Neural cell (in vitro differentiated cells): Measurements from ENCODE around the gene BNIP5. TPM values are rescaled to one million over a fixed set of nuclear protein-coding genes. Genes with fewer than 3 reads are reported as not detected.

Experiments
- H2AFZ ChIP-seq: fragments of 200-600, 300-800 bp; sonication (generic), shearing (Covaris generic); 2 replicates; pipeline ENCODE4 v1.6.0; 2014; ENCODE audit warnings: low read depth, mild to moderate bottlenecking, antibody characterized with exemption, low read length, moderate library complexity
- H3F3A ChIP-seq: fragments of 200-600 bp; shearing (Covaris generic); 2 replicates; pipeline ENCODE4 v1.6.1; 2016; ENCODE audit warnings: mild to moderate bottlenecking, moderate library complexity, mixed read lengths, antibody characterized with exemption, low read length; ENCODE audit not compliant: insufficient read depth, poor library complexity, severe bottlenecking
- H3K27ac ChIP-seq: fragments of 200-600, 300-800 bp; sonication (generic), shearing (Covaris generic); 2 replicates; pipeline ENCODE4 v1.5.1; 2014; ENCODE audit warnings: mild to moderate bottlenecking, low read length, moderate library complexity
- H3K27me3 ChIP-seq: fragments of 300-800, 200-600 bp; sonication (generic), shearing (Covaris generic); 2 replicates; pipeline ENCODE4 v1.6.0; 2014; ENCODE audit warnings: mild to moderate bottlenecking, low read depth, low read length, moderate library complexity; ENCODE audit not compliant: insufficient read depth
- H3K36me3 ChIP-seq: fragments of 300-800, 200-600 bp; sonication (generic), shearing (Covaris generic); 2 replicates; pipeline ENCODE4 v1.5.1; 2014; ENCODE audit warnings: mild to moderate bottlenecking, antibody characterized with exemption, low read length, moderate library complexity; ENCODE audit not compliant: insufficient read depth
- H3K4me2 ChIP-seq: fragments of 300-800, 200-600 bp; sonication (generic), shearing (Covaris generic); 2 replicates; pipeline ENCODE4 v1.6.0; 2014; ENCODE audit warnings: mild to moderate bottlenecking, low read length
- H3K4me3 ChIP-seq: fragments of 300-800, 200-600 bp; sonication (generic), shearing (Covaris generic); 2 replicates; pipeline ENCODE4 v1.5.1; 2014; ENCODE audit warnings: mild to moderate bottlenecking, low read length, moderate library complexity
- H3K79me2 ChIP-seq: fragments of 200-600 bp; shearing (Covaris generic); replicated peaks from 2 replicates; pipeline ENCODE4 v1.6.0; 2014; ENCODE audit warnings: mild to moderate bottlenecking, low read length, moderate library complexity; ENCODE audit not compliant: insufficient read depth
- H3K9ac ChIP-seq: fragments of 300-800, 200-600 bp; sonication (generic), shearing (Covaris generic); 2 replicates; pipeline ENCODE4 v1.6.1; 2016; ENCODE audit warnings: mild to moderate bottlenecking, low read length, mixed read lengths
- H3K9me2 ChIP-seq: fragments of 200-600 bp; shearing (Covaris generic); 2 replicates; pipeline ENCODE4 v1.6.1; 2016; ENCODE audit warnings: mild to moderate bottlenecking, low read length, mixed read lengths; ENCODE audit not compliant: insufficient read depth
- H3K9me3 ChIP-seq: fragments of 200-600, 300-800 bp; sonication (generic), shearing (Covaris generic); 2 replicates; pipeline ENCODE4 v1.6.1; 2016; ENCODE audit warnings: mild to moderate bottlenecking, mixed run types, low read length, moderate library complexity, mixed read lengths
- H4K20me1 ChIP-seq: fragments of 200-600 bp; shearing (Covaris generic); 2 replicates; pipeline ENCODE4 v1.6.1; 2016; ENCODE audit warnings: mild to moderate bottlenecking, mixed run types; ENCODE audit not compliant: insufficient read depth
- EP300 ChIP-seq: fragments of 450-650 bp; conservative IDR thresholded peaks from 2 replicates; pipeline ENCODE4 v1.6.1; 2014; ENCODE audit warnings: antibody characterized with exemption, mild to moderate bottlenecking, moderate library complexity; ENCODE audit not compliant: poor library complexity, severe bottlenecking
- EZH2 ChIP-seq: fragments of 200-600, 300-800 bp; shearing (Covaris generic), sonication (generic); IDR thresholded peaks from 2 replicates; pipeline ENCODE4 v1.6.1; 2014; ENCODE audit warnings: antibody characterized with exemption, low read length, borderline replicate concordance, mild to moderate bottlenecking; ENCODE audit not compliant: insufficient read depth, poor library complexity, severe bottlenecking
- MXI1 ChIP-seq: fragments of 450-650 bp; conservative IDR thresholded peaks from 2 replicates; pipeline ENCODE4 v1.6.1; 2014; ENCODE audit warnings: antibody characterized with exemption, mild to moderate bottlenecking; ENCODE audit not compliant: poor library complexity, severe bottlenecking
- POLR2AphosphoS5 ChIP-seq: IDR thresholded peaks from 2 replicates; pipeline ENCODE4 v1.6.1; 2012
- RAD21 ChIP-seq: fragments of 450-650 bp; conservative IDR thresholded peaks from 2 replicates; pipeline ENCODE4 v1.6.1; 2014; ENCODE audit warnings: antibody characterized with exemption, mild to moderate bottlenecking, moderate library complexity
- REST ChIP-seq: IDR thresholded peaks from 2 replicates; pipeline ENCODE4 v1.6.1; 2012; ENCODE audit warnings: borderline replicate concordance
- SMC3 ChIP-seq: fragments of 450-650 bp; conservative IDR thresholded peaks from 2 replicates; pipeline ENCODE4 v1.6.1; 2014; ENCODE audit warnings: antibody characterized with exemption, mild to moderate bottlenecking, moderate library complexity; ENCODE audit not compliant: poor library complexity
- TAF1 ChIP-seq: IDR thresholded peaks from 2 replicates; pipeline ENCODE4 v1.6.1; 2012; ENCODE audit warnings: low read depth
- polyA plus RNA-seq: library from polyadenylated mRNA; depleted of rRNA; stranded (reverse); fragments of >200 nt; gene quantifications from 2 replicates; pipeline ENCODE4 v1.2.3, GENCODE V29; 2014
- TF ChIP-seq, protein P1 (sequence below): fragments of 450-650 bp; IDR thresholded peaks from 2 replicates; pipeline ENCODE4 v1.5.1; 2014; ENCODE audit warnings: antibody characterized with exemption, mild to moderate bottlenecking, moderate library complexity; ENCODE audit not compliant: poor library complexity, severe bottlenecking

Gene BNIP5
- polyA plus RNA-seq, 1 donor from 2014 or later = not detected

DNA sequence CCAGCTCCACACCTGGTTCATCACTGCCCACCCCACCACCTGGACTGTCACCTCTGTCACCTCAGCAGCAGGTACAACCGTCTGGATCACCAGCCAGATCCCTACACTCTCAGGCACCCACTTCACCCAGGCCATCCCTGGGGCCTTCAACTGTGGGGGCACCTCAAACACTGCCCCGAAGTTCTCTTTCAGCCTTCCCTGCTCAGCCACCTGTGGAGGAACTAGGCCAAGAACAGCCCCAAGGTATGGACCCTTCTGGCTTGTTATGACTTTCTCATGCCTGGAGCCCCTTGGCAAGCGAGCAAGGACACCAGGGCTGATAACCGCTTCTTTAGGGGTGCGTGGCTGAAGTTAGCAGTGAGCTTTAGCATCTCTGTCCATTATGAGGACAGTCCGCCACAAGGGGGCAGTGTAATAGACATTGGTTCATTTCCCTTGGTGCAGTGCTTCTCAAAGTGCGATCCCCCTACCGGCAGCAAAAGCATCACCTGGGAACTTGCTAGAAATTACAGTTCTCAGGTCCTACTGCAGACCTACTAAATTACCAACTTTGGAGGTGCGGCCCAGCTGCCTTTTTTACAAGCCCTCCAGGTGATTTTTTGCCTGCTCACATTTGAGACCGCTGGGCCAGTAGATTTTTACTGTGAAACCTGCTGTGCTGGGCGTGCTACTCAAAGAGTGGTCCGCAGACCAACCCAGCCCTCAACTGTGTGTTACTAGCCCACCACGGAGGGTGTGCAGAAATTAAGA is 34.3 kb downstream of the BNIP5 start:
- Histone ChIP-seq H2AFZ (no peak overlapping the region), H3K9ac (no peak overlapping the region), H3K27me3 (no peaks in the 10 kb centered on the region), H3K4me3 (no peak overlapping the region), H4K20me1 (no peaks in the 10 kb centered on the region), H3K9me3 (no peaks in the 10 kb centered on the region), H3K79me2 (no peaks in the 10 kb centered on the region), H3K4me2 (no peak overlapping the region), H3K36me3 (no peaks in the 10 kb centered on the region), H3F3A (no peaks in the 10 kb centered on the region), H3K9me2 (no peaks in the 10 kb centered on the region), H3K27ac (no peak overlapping the region)
- TF ChIP-seq RAD21 (peak; percentile 71), TAF1 (no peak), SMC3 (peak; percentile 84), POLR2AphosphoS5 (no peak), EZH2 (no peak), REST (no peak), EP300 (no peak), MXI1 (no peak)
- TF ChIP-seq, protein P1, sequence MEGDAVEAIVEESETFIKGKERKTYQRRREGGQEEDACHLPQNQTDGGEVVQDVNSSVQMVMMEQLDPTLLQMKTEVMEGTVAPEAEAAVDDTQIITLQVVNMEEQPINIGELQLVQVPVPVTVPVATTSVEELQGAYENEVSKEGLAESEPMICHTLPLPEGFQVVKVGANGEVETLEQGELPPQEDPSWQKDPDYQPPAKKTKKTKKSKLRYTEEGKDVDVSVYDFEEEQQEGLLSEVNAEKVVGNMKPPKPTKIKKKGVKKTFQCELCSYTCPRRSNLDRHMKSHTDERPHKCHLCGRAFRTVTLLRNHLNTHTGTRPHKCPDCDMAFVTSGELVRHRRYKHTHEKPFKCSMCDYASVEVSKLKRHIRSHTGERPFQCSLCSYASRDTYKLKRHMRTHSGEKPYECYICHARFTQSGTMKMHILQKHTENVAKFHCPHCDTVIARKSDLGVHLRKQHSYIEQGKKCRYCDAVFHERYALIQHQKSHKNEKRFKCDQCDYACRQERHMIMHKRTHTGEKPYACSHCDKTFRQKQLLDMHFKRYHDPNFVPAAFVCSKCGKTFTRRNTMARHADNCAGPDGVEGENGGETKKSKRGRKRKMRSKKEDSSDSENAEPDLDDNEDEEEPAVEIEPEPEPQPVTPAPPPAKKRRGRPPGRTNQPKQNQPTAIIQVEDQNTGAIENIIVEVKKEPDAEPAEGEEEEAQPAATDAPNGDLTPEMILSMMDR = peak; percentile 86

DNA sequence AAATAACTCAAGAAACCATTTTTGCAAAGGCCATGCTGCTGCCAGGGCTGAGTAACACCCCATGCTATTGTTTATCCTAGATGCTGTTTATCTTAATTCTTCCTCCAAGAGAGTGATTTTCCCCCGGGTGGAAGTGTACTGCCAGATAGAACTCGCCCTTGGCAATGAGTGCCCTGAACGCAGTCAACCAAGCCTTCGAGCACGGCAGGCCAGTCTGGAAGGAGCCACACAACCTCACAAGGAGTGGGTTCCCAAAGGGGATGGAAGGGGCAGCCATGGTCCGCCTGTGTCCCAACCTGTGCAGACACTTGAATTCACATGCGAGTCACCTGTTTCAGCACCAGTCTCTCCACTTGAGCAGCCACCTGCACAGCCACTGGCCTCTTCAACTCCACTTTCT is 34.9 kb downstream of the BNIP5 start:
- Histone ChIP-seq H3K9me2 (no peaks in the 10 kb centered on the region), H2AFZ (no peak overlapping the region), H3K4me2 (no peak overlapping the region), H3F3A (no peaks in the 10 kb centered on the region), H3K9me3 (no peaks in the 10 kb centered on the region), H3K36me3 (no peaks in the 10 kb centered on the region), H3K27ac (no peak overlapping the region), H3K9ac (no peak overlapping the region), H4K20me1 (no peaks in the 10 kb centered on the region), H3K79me2 (no peaks in the 10 kb centered on the region), H3K4me3 (no peak overlapping the region), H3K27me3 (no peaks in the 10 kb centered on the region)
- TF ChIP-seq POLR2AphosphoS5 (no peak), REST (no peak), MXI1 (no peak), EZH2 (no peak), SMC3 (no peak), EP300 (no peak), TAF1 (no peak), RAD21 (no peak)
- TF ChIP-seq, protein P1 = no peak
